Skin epidermis (tissue), 12 donors: ENCODE measurements around the gene ATXN1.
"Not testable (repeated sequence)": the region's sequence is repeated elsewhere in the genome, so short reads cannot be mapped to it uniquely, and the experiment has no call there.

ENCODE experiments used
- H3K27ac ChIP-seq, 21 experiments: fragments of 200-600 bp; sonication (generic) in 11 of 21; one replicate each; pipeline ENCODE4 v1.5.0; 2020; ENCODE audit warnings: mild to moderate bottlenecking in 3 of 21, inconsistent platforms in 2 of 21, moderate library complexity in 2 of 21
- H3K4me3 ChIP-seq, 7 experiments: fragments of 200-600 bp; sonication (generic) in 2 of 7; one replicate each; pipeline ENCODE4 v1.5.0; 2020; ENCODE audit warnings: inconsistent platforms in 2 of 7, mild to moderate bottlenecking in 2 of 7, moderate library complexity in 1 of 7

ATXN1 gene

DNA sequence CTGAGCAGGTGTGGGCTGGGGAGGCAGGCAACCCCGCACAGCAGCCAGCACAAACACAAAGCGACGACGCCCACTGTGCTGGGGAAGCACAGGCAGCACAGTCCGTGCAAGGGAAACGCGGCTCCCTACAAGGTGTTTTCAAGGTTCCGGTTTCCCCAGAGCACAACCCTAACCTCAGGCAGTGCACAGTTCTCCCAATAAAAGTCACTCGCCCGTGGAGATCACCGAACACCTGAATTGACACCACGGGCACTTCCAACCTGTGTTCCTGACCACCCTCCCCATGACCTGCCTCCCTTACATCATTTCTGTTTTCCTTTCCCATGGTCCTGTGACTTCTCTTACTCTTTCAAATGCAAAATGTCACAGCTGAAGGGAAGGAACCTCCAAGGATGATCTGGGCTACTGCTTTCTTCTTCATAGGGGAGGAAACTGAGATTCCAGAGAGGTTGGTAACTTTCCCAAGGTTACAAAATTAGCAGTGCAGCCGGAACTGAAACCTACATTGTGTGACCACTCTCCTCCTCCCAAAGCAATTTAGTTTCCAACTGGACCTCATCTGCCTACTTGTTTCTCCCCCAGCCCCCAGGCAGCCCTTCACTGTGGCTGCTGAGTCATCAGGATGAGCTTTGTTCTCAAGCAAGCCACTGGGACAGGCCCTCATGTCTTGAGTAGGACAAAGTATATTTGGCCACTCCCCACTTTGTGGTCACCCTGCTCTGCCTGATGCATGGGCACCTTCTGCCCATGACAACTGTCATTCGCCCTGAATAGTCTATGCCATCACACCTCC lies 125.3 kb downstream of the ATXN1 start:
- Histone ChIP-seq H3K27ac (peak overlapping the region in 2 of 21 experiments; percentile 7 to 39), H3K4me3 (no peak overlapping the region)

DNA sequence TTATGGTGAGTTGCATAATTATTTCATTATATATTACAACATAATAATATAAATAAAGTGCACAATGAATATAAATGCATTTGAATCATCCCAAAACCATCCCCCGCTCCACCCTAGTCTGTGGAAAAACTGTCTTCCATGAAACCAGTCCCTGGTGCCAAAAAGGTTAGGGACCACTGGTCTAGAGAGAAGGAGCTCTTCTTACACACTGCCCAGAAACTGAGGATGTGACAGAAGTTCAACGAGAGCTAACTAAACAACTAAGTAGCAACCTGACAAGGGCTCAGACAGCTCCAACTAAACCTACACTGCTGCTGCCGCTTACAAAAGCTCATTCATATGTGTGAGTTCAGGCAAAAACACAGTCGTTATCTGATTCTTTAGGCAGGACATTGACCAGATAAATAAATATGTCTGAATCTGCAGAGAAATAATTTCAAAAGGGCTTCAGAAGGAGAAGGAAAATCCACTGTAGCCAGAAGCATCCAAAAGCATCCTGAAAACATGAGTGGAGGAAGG lies 125.9 kb downstream of the ATXN1 start:
- no peak overlapping the region for H3K4me3 ChIP-seq
- H3K27ac ChIP-seq = peak overlapping the region in 1 of 21 experiments; percentile 7

DNA sequence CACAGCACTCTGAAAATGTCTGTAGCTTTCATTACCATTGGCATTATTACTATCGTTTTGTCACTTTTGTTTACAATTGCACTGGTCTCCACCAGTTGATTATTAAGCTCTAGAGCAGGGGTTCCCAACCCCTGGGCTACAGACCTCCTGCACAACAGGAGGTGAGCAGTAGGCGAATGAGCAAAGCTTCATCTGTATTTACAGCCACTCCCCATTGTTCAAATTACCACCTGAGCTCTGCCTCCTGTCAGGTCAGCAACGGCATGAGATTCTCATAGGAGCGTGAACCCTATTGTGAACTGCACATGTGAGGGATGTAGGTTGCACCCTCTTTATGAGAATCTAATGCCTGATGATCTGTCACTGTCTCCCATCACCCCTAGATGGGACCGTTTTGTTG lies 126.4 kb downstream of the ATXN1 start:
- no peak overlapping the region for H3K4me3 ChIP-seq
- H3K27ac ChIP-seq = no peak overlapping the region

DNA sequence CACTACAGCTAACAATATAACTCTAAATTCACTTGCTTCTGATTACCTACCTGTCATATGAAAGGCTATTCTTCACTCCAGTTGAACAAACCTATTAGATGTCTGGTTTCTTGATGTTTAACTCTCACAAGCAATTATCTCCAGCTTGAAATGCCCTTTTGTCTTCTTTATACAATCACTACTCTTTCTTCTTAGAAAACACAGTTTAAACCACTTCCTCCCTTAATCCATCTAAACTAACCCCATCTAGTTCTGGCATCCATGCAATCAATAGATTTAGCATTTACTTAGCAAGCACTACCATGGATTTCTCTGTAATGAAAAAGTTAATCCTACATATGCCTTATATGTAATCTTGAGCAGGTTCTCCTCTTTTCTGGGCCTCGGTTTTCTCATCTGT lies 127.3 kb downstream of the ATXN1 start:
- no peak overlapping the region for H3K27ac ChIP-seq
- no peak overlapping the region for H3K4me3 ChIP-seq

DNA sequence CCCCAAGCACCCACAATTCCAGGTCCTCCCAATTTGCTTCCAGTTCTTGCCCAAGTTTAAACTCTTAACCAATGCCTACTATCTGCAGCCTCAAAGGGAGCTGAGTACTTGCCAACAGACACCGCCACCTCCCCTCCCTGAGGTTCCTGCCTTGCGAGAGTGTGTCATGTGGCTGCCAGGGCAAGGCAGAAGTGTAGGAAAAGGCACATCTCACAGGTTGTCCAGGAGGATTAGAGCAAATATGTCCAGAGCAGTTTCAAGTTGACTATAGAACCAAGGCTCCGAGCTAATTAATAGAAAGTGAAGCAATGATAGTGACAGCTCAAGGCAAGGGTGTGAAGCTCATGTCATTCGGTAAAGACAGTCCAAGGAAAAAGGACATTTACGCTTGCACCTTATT lies 127.8 kb downstream of the ATXN1 start:
- no peak overlapping the region for H3K4me3 ChIP-seq
- H3K27ac ChIP-seq = no peak overlapping the region

DNA sequence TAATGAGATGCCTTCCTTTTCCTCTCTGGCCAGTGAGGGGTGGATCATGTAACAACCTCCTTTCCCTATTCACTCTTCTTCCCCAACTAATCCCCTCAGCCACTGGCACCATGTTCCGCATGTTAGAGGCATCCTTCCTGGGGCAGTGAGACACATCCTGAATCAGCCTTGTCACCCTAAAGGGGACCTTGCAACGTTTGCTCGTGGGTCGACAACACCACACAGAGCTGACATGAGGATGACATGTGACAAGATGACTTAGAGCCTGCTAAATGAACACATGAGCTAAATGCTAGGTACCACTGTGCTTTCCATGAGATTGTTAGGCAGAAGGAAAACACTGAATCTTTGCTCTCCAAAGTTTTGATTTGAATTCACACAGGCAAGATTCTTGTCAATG lies 129.2 kb downstream of the ATXN1 start:
- H3K27ac ChIP-seq = no peak overlapping the region
- H3K4me3 ChIP-seq = no peak overlapping the region

DNA sequence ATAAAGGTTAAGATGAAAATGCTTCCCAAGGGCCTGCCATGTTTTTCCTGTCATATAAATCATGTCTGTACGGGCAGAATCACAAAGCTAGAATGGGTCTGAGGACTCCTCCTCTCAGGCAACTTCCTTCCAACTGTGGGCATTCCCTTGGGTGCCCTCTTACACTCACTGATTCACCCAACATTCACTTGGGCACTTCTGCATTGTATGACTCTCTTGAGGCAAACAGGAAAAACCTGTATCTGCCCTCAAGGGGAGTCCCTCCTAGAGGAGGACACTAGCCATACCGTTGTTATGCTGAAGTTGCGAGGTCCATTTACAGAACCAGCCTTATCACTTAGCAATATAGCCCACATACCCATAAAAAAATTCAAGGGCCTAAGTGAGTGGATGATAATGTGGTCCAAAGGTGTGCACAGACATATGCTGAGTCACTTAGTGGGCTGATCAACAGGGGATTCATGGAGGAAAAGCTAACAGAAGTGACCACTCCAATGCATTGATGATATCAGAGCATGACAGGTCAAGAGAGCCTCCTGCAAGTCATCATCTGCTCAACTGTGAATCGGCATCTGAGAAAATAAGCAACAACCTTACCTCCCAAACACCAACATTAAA lies 131.1 kb downstream of the ATXN1 start:
- Histone ChIP-seq H3K4me3 (no peak overlapping the region), H3K27ac (no peak overlapping the region)

DNA sequence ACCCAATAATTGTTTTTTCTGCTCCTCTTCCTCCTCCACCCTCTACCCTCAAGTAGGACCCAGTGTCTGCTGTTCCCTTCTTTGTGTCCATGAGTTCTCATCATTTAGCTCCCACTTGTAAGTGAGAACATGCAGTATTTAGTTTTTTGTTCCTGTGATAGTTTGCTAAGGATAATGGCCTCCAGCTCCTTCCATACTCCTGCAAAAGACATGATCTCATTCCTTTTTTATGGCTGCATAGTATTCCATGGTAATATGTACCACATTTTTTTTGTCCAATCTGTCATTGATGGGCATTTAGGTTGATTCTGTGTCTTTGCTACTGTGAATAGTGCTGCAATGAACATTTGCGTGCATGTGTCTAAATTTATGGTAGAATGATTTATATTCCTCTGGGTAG lies 132.7 kb downstream of the ATXN1 start:
- not testable (repeated sequence) for H3K27ac ChIP-seq, H3K4me3 ChIP-seq

DNA sequence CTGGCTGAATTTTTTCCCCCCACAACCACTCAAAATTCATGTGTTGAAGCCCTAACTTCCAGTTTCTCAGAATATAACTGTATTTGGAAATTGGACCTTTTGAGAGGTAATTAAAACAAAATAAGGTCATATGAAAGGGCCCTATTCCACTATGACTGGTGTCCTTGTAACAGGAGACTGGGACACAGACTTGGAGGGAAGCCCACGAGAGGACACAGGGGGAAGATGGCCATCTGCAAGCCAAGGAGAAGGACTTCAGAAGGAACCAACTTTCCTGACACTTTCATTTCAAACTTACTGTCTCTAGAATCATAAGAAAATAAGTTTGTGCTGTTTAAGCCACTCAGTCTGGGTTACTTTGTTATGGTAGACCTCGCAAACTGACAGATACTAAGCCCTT lies 134.6 kb downstream of the ATXN1 start:
- Histone ChIP-seq H3K27ac (no peak overlapping the region), H3K4me3 (no peak overlapping the region)

DNA sequence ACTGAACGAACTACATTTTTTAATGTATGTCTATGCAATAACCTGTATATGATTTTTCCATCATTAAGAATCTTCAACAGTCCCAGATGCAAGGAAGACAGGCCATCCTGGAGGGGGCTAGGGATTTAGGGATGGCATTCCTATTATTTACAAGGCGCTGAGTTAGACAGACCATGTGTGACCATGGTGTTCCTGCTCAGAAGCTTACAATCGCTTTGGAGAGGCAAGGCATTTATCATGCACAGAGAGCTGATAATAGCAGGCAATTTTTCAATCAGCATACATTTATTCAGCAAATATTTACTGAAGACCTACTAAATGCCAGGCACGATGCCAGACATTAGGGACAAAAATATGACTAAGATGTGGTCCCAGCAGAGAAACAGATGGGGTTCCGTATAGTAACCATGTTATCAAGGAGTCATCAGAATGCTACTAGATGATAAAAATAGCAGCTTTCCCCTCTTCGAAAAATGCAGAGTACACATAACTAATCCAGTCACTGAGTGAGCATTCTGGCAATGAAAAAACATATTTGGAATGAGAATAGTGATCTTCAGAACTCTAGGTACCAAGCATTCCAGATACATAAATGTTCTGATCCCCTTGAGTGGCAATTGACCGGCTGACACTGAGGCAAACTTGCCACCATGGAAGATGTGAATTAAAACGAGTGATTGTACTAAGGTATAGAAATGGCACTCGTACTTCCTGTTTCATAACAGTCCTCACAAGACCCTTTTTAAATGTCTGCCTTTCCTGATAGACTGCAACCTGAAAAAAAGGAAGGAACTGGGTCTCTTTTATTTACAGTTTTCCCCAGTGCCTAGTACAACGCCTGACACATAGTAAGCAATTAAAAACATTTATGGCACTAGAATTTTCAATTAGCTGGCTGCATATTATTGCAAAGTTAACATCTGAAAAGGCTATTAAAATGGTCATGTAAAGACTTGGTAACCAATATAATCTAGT lies 135.7 kb downstream of the ATXN1 start:
- H3K4me3 ChIP-seq = no peak overlapping the region
- H3K27ac ChIP-seq = no peak overlapping the region

DNA sequence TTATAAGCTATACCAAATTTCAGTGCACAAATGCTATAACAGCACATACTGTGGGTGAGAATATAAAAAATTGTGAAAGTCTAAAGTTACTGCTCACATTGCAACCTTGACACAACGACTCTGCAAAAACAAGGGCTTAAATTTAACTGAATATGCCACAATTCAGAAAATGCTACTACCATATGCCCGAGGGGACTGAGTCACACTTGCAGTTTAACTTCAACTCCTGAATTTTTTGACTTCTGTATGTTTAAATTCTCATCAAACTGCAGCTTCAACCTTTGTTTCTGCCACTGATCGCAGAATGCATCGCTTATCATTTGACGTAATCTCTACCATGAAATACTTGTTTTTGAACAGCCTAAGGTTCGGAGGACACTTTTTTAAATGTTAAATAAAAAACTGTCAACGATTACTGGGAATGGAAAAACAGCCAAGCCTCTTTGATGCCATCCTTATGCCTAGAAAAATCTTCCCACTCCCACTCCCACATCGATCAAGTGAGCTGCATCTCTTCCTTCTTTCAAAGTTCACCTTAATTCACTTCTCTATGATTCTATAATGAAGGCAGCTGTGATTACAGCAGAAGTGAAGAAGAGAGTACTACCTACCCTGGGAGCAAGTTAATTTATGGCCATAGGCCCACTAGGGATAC lies 136.5 kb downstream of the ATXN1 start:
- Histone ChIP-seq H3K27ac (no peak overlapping the region), H3K4me3 (no peak overlapping the region)

DNA sequence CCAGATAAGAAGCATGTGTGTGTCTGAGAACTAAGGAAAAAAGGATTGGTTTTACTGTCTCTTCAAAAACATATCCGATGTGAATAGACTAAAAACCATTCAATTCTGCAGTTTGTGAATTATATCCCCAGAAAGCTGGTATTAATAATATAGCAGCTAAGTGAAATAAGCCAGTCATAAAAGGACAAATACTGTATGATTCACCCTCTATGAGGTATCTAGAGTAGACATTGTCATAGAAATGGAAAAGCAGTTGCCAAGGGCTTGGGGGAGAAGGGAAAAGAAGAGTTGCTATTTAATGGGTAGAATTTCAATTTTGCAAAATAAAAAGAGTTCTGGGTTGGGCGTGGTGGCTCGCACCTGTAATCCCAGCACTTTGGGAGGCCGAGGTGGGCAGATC lies 137.5 kb downstream of the ATXN1 start:
- Histone ChIP-seq H3K4me3 (no peak overlapping the region), H3K27ac (peak overlapping the region in 1 of 21 experiments; percentile 5)

DNA sequence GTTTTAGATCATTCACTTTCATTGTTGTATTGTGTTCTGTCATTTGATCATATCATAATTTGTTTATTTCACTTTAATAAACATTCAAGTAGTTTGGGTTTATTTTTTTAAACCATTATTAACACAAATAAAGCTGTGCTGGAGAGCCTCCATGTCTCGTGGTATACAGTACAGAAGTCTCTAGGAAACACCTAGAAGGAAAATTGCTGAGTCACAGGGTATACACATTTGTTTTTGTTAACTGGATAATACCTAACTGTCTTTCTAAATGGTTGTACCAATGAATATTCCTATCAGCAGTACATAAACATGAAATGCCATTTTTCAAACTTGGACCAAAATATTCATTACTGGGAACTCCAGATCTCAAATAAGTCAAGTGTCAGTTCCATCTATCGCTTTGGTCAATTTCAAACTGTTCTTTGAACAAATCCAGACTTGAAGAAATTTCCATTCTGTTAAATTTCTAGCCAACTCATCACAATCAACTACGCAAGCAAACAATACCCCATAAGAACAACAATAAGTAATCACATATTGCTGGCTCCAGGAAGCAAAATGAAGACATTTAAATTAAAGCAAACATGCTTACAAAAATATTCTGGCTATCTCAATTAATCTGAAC lies 138.1 kb downstream of the ATXN1 start:
- H3K4me3 ChIP-seq = no peak overlapping the region
- H3K27ac ChIP-seq = peak overlapping the region in 1 of 21 experiments; percentile 5

DNA sequence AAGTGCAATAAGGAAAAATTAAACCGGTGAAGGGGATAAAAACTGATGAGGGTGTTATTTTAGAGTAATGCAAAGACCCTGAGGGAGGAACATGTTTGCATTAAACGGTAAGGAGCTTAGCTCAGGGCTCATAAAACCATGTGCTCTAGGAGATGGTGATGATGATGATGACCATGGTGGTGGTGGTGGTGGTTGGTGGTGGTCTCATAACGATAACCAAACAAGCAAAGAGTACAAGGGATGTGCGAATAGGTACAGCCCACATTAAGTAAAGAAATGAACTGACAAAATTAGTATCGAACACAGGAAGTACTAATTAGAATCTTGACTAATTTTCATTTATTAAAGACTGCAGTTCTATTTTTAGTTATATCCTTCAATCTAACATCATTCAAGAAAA lies 139.1 kb downstream of the ATXN1 start:
- H3K27ac ChIP-seq = peak overlapping the region in 2 of 21 experiments; percentile 22 to 61
- H3K4me3 ChIP-seq = no peak overlapping the region

DNA sequence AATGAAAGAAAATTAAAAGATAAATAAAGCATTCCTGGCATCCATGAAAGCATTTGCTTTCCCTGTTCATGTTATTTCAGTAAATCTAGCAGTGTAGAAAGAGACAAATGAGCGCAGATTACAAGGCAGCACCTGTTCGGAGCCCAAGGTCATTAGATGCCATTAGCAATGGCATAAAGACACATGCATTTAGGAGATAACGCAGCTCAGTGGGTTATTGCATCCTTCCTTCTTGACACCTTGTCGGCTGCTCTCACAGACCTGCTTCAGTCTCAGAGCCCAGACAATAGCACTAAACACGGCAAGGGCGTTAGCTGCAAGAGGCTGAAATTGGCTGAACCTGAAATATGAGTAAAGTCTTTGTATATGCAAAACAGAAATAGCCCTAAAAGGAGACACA lies 140.3 kb downstream of the ATXN1 start:
- H3K27ac ChIP-seq = peak overlapping the region in 2 of 21 experiments; percentile 35 to 61

DNA sequence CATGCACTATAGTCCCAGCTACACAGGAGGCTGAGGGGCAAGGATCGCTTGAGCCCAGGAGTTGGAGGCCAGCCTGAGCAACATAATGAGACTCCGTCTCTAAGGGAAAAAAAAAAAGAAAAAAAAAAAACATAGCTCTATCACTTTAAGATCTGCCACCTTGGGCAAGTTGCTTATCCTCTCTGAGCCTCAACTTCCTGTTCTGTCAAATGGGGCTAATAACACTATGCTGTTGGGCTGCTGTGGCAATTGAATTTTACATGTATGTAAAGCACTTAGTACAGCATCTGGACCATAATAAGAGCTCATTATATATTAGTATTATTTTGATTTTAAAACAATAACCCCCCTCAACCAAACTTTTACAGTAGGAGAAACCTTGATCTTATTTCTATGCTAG lies 141.5 kb downstream of the ATXN1 start:
- H3K27ac ChIP-seq = peak overlapping the region in 2 of 21 experiments; percentile 22 to 61
- H3K4me3 ChIP-seq = no peak overlapping the region

More for the DNA sequence above, 140.3 kb downstream of the ATXN1 start:
- no peak overlapping the region for H3K4me3 ChIP-seq

DNA sequence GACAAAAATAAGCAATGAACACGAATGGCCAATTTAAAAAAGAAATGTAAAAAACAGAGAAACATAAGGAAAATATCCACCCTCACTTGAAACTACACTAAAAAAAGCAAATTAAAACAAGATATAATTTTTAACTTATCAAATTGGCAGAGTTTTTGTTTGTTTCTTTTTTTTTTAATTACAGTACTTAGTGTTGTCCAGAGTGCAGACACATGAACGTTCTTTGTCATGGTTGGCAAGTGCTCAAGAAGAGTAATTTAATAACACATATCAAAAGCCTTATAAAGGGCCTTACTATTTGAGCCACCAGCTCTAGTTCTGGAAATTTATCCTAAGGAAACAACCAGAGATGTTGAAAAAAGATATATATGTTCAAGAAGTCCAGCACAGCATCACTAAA lies 142.3 kb downstream of the ATXN1 start:
- no peak overlapping the region for H3K4me3 ChIP-seq
- H3K27ac ChIP-seq = peak overlapping the region in 1 of 21 experiments; percentile 61

DNA sequence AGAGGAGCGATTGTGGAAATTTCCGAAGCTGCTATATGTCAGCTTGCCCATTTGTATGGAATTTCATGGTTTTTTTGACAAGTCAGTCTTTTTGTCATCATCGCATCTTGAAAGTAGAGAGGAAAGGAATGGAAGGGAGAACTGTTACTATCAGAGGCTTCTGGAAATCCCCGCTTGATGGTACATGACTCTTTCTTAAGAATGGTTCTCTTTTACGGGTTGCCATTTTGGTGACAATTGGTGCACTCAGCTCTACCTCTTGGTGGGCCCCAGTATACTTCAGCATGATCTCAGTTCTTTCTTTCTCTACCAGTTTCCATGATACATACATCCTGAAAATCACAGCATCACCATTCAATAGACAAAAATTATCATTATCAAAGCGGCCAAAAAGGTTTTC lies 146.0 kb downstream of the ATXN1 start:
- H3K4me3 ChIP-seq, H3K27ac ChIP-seq: not testable (repeated sequence)

DNA sequence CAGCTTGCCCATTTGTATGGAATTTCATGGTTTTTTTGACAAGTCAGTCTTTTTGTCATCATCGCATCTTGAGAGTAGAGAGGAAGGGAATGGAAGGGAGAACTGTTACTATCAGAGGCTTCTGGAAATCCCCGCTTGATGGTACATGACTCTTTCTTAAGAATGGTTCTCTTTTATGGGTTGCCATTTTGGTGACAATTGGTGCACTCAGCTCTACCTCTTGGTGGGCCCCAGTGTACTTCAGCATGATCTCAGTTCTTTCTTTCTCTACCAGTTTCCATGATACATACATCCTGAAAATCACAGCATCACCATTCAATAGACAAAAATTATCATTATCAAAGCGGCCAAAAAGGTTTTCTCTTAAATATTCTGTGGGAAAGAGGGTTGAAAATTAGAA lies 147.1 kb downstream of the ATXN1 start:
- not testable (repeated sequence) for H3K27ac ChIP-seq, H3K4me3 ChIP-seq
